GM12801 (cell line): Measurements from ENCODE around the gene COL28A1.

ENCODE experiments used
- CTCF ChIP-seq: IDR thresholded peaks from one replicate; pipeline ENCODE4 v1.5.1; 2011; ENCODE audit warnings: control low read depth; ENCODE audit not compliant: insufficient read length; ENCODE audit errors: extremely low read depth

The COL28A1 gene

GRCh38 chr7:7535691-7536090 lies at the start of gene COL28A1:
Gene COL28A1, minus strand, starts transcription at chr7:7535873. Its CDS starts 2,998 bp downstream, at chr7:7532875.
- TF ChIP-seq CTCF, result no peak

- no peak for TF ChIP-seq CTCF
These were observed 49.0 kb upstream of the COL28A1 start for GRCh38 chr7:7584653-7585052.

- TF ChIP-seq CTCF, result no peak
These were observed 48.1 kb upstream of the COL28A1 start for GRCh38 chr7:7583731-7584130.

GRCh38 chr7:7582596-7582995 lies 46.9 kb upstream of the COL28A1 start:
- no peak for TF ChIP-seq CTCF

- no peak for TF ChIP-seq CTCF
These were observed 46.0 kb upstream of the COL28A1 start for GRCh38 chr7:7581531-7582179.

- TF ChIP-seq CTCF, result no peak
These were observed 44.0 kb upstream of the COL28A1 start for GRCh38 chr7:7579638-7580037.

GRCh38 chr7:7577888-7578287 lies 42.2 kb upstream of the COL28A1 start:
- TF ChIP-seq CTCF, result no peak

GRCh38 chr7:7576344-7576743 lies 40.7 kb upstream of the COL28A1 start:
- no peak for TF ChIP-seq CTCF
